ENCODE results near the gene CELSR1. TPM values are rescaled to one million over a fixed set of nuclear protein-coding genes. Genes with fewer than 3 reads are reported as not detected.
A peak's percentile ranks its signal among the peaks of the same experiment; 100 is the strongest.

Gene CELSR1
- total RNA-seq, 1 experiment from 2014 or later = 19.6 TPM

- Histone ChIP-seq H3K4me2 (ENCODE audit: low read length) (no peak overlapping the region), H3K4me1 (ENCODE audit: control insufficient read depth in 1 of 2, insufficient read depth in 2 of 2, low read length in 2 of 2) (peaks cover 0 to 4% of the 10 kb centered on the region in 2 experiments; a peak in 1 of 4 replicates), H3K27me3 (ENCODE audit: insufficient read depth, low read length) (no peaks in the 10 kb centered on the region), H3K9me3 (ENCODE audit: control insufficient read depth in 1 of 2, insufficient read depth in 1 of 2, low read depth in 1 of 2, low read length in 2 of 2) (no peaks in the 10 kb centered on the region), H3K9ac (ENCODE audit: low read length) (no peak overlapping the region), H3K27ac (ENCODE audit: low read depth, low read length) (no peak overlapping the region), H3K9me2 (ENCODE audit: insufficient read depth) (no peaks in the 10 kb centered on the region), H4K20me1 (ENCODE audit: insufficient read depth) (no peaks in the 10 kb centered on the region), H3K79me2 (ENCODE audit: insufficient read depth, low read length) (no peaks in the 10 kb centered on the region), H3K4me3 (replicated peaks in 1 of 2; ENCODE audit: low read depth in 1 of 2, low read length in 2 of 2) (no peak overlapping the region), H2AFZ (ENCODE audit: low read depth, low read length, poor library complexity, severe bottlenecking) (no peak overlapping the region), H3K36me3 (ENCODE audit: control insufficient read depth in 1 of 2, insufficient read depth in 2 of 2, low read length in 2 of 2) (no peaks in the 10 kb centered on the region)
- ChIA-PET RAD21 (ENCODE audit: low non-redundant PET in 1 of 2, low total read pairs in 2 of 2, uncharacterized antibody in 2 of 2, unreplicated experiment in 2 of 2) (no interaction called here), POLR2A (no interaction called here), CTCF (interaction anchor here (1.0 kb wide), 1 partner anchor 77 kb away, joined by 3 read pairs; no protein-coding TSS in a partner anchor)
- intact Hi-C loops (cut with micrococcal nuclease) = no loop called here
- no peak for DNase-seq (ENCODE audit: low read depth, low spot score)
- ATAC-seq = peak; percentile 67; the same call in 1 of the 2 replicates
- TF ChIP-seq ELF1 (IDR thresholded peaks at IDR 0.05; ENCODE audit: borderline replicate concordance, low read depth) (no peak), CTCF (IDR thresholded peaks at IDR 0.05 in 2 of 3, conservative IDR thresholded peaks at IDR 0.05 in 1 of 3; ENCODE audit: borderline replicate concordance in 1 of 3, insufficient read depth in 1 of 3, low read depth in 2 of 3, low read length in 2 of 3) (peak in 2 of 3 experiments; percentile 11 to 19; a peak in 1 of 6 replicates), EZH2phosphoT487 (IDR thresholded peaks at IDR 0.05; ENCODE audit: borderline replicate concordance) (no peak)
- BruUV-seq (replicated peaks) = no TSS peak
These were observed 93.0 kb downstream of the CELSR1 start for GRCh38 chr22:46444390-46444854.

GRCh38 chr22:46443850-46444389 is 93.5 kb downstream of the CELSR1 start:
- TF ChIP-seq MAX (IDR thresholded peaks at IDR 0.05) = no peak
- no peak for TF ChIP-seq FOSL1 (IDR thresholded peaks at IDR 0.05; ENCODE audit: low read depth)
- TF ChIP-seq EGR1 (IDR thresholded peaks at IDR 0.05; ENCODE audit: low read depth) = no peak
- no peak for TF ChIP-seq YY1 (IDR thresholded peaks at IDR 0.05; ENCODE audit: extremely low read depth, insufficient replicate concordance, low read depth, low read length)
- TF ChIP-seq EZH2phosphoT487 (IDR thresholded peaks at IDR 0.05; ENCODE audit: borderline replicate concordance) = no peak
- no peak for TF ChIP-seq POLR2A (IDR thresholded peaks at IDR 0.05; ENCODE audit: borderline replicate concordance, extremely low read depth, insufficient read depth, insufficient read length)
- TF ChIP-seq RAD21 (IDR thresholded peaks at IDR 0.05; ENCODE audit: low read depth) = no peak
- no peak for TF ChIP-seq POLR2AphosphoS5 (IDR thresholded peaks at IDR 0.05; ENCODE audit: low read depth, low read length)
- DNase-seq (ENCODE audit: low read depth, low spot score) = no peak
- CTCF ChIA-PET = interaction anchor here (1.0 kb wide), 1 partner anchor 76 kb away, joined by 3 read pairs; no protein-coding TSS in a partner anchor
- no peak overlapping the region for H3K4me2 ChIP-seq (ENCODE audit: low read length)
- POLR2A ChIA-PET = no interaction called here
- H4K20me1 ChIP-seq (ENCODE audit: insufficient read depth) = no peaks in the 10 kb centered on the region
- no peak overlapping the region for H3K9ac ChIP-seq (ENCODE audit: low read length)
- intact Hi-C loops (cut with micrococcal nuclease) = no loop called here
- no peaks in the 10 kb centered on the region for H3K27me3 ChIP-seq (ENCODE audit: insufficient read depth, low read length)
- no peaks in the 10 kb centered on the region for H3K9me3 ChIP-seq (ENCODE audit: control insufficient read depth in 1 of 2, insufficient read depth in 1 of 2, low read depth in 1 of 2, low read length in 2 of 2)
- H3K9me2 ChIP-seq (ENCODE audit: insufficient read depth) = no peaks in the 10 kb centered on the region
- no peaks in the 10 kb centered on the region for H3K36me3 ChIP-seq (ENCODE audit: control insufficient read depth in 1 of 2, insufficient read depth in 2 of 2, low read length in 2 of 2)
- BruUV-seq (replicated peaks) = no TSS peak
- no peaks in the 10 kb centered on the region for H3K79me2 ChIP-seq (ENCODE audit: insufficient read depth, low read length)
- no peak for ATAC-seq
- H3K27ac ChIP-seq (ENCODE audit: low read depth, low read length) = no peak overlapping the region
- H3K4me1 ChIP-seq (ENCODE audit: control insufficient read depth in 1 of 2, insufficient read depth in 2 of 2, low read length in 2 of 2) = peaks cover 0 to 4% of the 10 kb centered on the region in 2 experiments; a peak in 1 of 4 replicates
- H2AFZ ChIP-seq (ENCODE audit: low read depth, low read length, poor library complexity, severe bottlenecking) = no peak overlapping the region
- RAD21 ChIA-PET (ENCODE audit: low non-redundant PET in 1 of 2, low total read pairs in 2 of 2, uncharacterized antibody in 2 of 2, unreplicated experiment in 2 of 2) = no interaction called here
- no peak overlapping the region for H3K4me3 ChIP-seq (replicated peaks in 1 of 2; ENCODE audit: low read depth in 1 of 2, low read length in 2 of 2)
